HG03175 (cell line): ENCODE data around the gene ERMN.
"Not testable (repeated sequence)": the region's sequence is repeated elsewhere in the genome, so short reads cannot be mapped to it uniquely, and the experiment has no call there.

Source experiments
- ATAC-seq: cut with Tn5 transposase; IDR thresholded peaks from one replicate; pipeline ENCODE4 v1.9.1; 2021; ENCODE audit warnings: mild to moderate bottlenecking, moderate library complexity; ENCODE audit not compliant: unreplicated experiment

ERMN gene

DNA sequence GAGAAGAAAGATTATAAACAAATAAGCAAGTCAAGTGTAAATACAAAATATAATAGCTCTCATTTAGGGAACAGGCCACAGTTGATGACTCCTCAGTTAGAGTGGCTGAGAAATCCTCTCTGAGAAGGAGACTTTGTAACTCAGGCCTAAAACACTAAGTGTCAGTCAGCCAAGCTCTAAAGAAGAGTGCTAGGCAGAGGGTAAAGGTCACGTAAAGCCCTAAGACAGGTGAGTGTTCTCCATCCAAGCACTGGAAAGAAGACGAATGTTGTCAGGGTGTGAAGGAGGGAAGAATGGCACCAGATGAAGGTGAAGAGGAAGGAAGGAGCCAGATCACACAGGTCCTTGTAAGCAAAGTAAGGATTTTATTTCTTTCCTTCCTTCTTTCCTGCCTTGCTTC is 24.3 kb downstream of the ERMN start:
- ATAC-seq: no peak

DNA sequence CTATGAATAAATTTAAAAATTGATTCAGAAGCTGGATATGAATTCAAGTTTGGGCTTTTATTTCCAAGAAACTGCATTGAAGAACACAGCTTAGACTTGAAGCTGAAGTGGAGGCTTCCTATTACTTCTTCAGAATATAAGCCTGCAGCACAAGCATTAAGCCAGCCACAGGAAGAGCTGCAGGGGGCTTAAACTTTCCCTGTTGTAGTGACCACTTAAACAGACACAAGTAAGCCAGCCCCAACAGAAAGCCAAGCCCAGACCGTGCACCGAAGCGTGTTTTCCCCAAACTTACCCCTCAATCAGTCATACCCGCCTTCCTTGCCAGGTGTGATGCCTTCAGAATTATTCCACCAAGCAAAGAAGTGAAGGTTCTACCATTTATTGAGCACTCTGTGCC is 28.7 kb downstream of the ERMN start:
- ATAC-seq: no peak

GRCh38 chr2:157296490-157296889 is 29.1 kb downstream of the ERMN start:
- no peak for ATAC-seq

DNA sequence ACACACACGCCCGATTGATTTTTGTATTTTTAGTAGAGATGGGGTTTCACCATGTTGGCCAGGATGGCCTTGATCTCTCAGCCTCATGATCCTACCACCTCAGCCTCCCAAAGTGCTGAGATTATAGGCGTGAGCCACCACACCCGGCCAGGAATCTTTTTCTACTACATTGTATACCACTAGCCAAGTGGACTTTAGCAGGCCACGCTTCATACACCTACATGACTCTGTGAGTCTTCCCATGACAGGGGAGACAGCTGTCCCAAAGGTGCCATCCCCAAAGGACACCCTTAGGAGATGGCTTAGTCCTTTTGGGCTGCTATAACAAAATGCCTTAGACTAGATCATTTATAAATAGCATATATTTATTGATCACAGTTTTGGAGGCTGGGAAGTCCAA is 32.8 kb downstream of the ERMN start:
- no peak for ATAC-seq

GRCh38 chr2:157291018-157291417 is 34.6 kb downstream of the ERMN start:
- ATAC-seq: no peak

DNA sequence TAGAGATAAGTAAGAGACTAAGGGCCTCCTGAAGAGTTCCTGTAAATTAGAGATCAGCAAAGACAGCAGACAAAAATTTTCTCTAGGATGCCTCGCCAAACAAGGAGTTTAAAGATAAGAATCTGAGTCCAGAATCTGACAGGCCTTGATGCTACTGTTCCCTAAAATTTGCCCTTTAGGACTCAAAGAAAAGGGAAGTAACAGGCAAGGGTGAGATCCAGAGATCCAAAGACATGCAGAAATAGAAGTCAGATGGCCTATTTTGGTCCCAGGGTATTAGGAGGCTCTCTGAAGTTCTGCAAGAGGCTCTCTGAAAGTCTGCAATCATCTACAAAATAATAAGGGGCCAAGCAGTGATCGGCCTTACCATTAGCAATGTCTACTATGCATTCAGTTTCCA is 35.1 kb downstream of the ERMN start:
- no peak for ATAC-seq

- no peak for ATAC-seq
Measured at GRCh38 chr2:157287160-157287559, 38.5 kb downstream of the ERMN start.

DNA sequence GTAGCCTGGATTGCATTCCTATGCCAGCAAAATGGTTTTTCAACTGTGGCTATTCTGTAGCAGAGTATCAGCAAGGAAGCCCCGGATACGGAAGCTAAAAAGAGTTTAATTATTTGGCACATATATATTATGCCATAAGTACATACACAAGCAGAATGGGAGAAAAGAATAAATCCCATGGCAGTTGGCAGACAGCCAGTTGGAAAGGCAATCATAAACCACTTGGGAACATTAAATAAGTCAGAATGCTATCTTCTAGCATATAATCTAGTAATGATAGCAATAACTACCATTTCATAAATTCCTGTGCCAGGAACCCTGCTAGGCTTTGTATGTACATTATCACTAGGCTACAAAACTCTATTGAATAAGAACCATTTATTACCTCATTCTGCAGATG is 42.2 kb downstream of the ERMN start:
- ATAC-seq: no peak

DNA sequence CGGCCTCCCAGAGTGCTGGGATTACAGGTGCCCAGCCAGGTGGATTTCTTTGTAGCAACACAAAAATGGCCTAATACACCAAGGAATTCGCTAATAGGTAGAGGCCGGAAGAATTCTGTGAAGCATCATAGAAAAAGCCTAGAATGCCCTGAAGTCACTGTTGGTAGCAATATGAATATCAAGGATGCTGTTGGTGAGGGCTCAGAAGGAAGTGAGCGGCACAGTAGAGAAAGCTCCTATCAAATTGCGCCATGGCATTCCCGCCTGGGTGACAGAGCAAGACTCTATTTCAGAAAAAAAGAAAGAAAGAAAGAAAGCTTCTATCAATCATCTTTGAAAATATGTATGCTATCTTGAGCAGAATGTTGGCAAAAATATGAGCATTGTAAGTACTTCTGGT is 44.3 kb downstream of the ERMN start:
- no peak for ATAC-seq

DNA sequence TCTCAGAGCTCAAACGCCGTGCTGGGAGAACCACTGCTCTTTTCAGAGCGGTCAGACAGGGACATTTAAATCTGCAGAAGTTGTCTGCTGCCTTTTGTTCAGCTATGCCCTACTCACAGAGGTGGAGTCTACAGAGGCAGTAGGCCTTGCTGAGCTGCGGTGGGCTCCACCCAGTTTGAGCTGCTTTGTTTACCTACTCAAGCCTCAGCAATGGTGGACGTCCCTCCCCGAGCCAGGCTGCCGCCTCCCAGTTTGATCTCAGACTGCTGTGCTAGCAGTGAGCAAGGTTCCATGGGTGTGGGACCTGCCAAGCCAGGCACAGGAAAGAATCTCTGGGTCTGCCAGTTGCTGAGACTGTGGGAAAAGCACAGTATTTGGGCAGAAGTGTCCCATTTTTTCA is 46.3 kb downstream of the ERMN start:
- ATAC-seq: not testable (repeated sequence)

- no peak for ATAC-seq
Measured at GRCh38 chr2:157271590-157272203, 53.9 kb downstream of the ERMN start.

DNA sequence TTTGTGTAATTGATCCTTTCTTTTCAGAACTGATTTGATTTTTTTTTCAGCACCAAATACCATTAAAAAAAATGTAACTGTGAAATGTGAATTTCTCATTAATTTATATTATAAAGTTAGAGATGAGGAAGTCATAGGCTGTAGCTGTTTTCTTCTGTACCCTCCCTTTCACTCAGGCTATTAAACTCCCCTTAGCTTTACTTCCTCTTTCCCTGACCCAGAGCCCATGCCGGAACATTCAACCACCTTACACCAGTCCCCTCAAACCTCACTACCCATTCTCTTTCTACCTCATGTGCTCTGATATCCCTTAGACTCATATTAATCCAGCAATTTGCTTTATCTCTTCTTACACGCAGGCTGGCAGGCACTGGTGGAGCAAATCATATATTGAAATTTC is 55.7 kb downstream of the ERMN start:
- ATAC-seq: peak; percentile 56

DNA sequence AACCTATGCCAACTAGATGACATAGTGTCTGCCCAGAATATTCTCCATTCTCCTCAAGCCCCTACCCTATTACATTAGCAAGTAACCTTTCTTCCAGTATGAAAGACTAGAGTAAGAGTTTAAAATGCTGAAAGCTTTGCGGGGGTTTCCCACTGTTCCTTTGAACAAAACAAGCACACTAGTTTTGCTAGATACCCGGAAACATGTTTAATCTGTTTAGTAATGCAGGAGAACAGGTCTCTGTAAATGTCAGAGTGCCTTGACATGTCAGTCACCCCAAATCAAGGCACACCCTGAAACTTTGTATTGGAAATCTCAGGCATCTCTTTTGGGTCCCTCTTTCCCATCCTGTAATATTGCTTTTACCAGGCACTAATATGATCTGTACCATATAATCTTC is 56.6 kb downstream of the ERMN start:
- no peak for ATAC-seq
